Measurements from ENCODE around the gene RMRP.

The RMRP gene

DNA sequence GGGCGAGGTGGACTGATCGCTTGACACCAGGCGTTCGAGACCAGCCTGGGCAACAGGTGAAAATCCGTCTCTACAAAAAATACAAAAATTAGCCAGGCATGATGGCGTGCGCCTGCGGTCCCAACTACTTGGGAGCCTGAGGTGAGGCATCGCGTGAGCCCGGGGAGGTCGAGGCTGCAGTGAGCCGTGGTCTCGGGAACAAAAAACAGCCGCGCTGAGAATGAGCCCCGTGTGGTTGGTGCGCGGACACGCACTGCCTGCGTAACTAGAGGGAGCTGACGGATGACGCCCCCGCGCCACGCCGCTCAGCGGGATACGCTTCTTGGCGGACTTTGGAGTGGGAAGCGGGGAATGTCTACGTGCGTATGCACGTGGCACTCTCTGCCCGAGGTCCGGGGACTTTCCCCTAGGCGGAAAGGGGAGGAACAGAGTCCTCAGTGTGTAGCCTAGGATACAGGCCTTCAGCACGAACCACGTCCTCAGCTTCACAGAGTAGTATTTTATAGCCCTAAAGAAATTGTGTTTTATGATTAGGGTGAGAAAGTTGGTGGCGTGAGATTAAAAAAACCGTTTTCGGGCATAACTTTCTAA is at the start of gene RMRP:
TSS of gene RMRP (minus strand) at position 474 of the 591 bp plus-strand sequence.
- DNase-seq (ENCODE audit: low read depth in 3 of 3, low spot score in 1 of 3) = peak; percentile 75 to 85 (median 84)

DNA sequence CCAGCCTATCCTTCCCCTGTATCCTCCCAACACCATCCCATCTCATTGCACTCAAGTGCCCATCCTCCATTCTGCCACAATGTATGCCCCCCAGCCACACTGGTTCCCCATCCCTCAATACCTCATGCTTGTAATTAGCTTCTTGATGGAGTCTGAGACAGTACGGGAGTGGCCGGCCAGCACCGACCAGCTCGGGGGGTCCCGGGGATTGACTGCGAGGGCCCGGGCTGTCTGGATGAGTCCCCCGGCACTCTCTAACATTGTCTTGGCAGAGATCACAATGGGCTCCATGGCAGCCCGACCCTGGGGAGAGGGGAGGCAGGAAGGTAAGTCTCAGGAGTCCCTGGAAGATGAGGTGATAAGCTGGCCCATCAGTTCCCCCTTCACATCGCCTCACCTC is 49.1 kb upstream of the RMRP start:
- no peak for DNase-seq (ENCODE audit: low read depth in 3 of 3, low spot score in 1 of 3)

DNA sequence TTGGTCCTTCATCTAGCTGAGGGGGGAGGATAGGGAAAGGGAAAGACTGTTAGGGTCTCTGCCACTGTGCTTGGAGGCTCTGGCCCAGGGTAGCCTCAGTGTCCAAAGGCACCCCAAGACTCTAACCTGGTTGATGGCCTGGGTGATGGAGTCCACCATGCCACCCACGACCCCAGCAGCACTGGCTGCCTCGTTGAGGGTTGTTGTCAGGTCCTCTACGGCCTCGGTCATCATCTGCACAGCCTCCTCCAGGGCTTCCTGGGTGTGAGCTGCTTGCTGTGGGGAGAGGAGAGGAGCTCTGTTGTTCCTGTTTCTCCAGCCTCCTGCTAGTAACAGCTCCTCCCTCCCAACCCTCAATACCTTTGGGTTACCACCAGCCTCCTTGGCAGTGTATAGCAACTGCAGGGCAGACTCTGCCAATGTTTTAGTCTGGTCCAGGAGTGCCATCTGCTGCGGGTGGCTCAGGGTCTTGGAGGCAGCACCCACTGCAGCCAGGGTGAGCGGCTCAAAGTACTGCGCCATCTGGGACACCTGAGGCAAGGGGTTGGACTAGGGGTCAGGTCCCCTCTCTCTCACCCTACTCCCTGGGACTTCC is 48.1 kb upstream of the RMRP start:
- no peak for DNase-seq (ENCODE audit: low read depth in 3 of 3, low spot score in 1 of 3)

DNA sequence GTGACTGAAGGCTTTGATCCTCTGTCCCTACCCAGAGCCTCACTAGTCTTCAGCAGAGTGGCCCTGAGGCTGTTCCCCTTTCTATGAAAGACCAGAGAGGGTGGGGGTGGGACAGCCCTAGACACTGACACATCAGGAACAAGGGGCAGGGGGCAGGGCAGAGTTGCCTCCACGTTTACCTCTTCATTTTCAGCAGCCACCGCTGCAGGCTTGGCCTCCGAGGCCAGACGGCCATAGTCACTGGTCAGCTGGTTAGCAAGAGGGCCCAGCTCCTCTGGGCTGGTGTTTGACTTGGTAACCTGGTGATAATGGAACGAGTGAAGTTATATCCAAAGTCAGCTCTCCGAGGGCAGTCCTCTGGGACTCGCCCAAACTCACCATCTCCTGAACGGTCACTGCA is 47.6 kb upstream of the RMRP start:
- no peak for DNase-seq (ENCODE audit: low read depth in 3 of 3, low spot score in 1 of 3)

DNA sequence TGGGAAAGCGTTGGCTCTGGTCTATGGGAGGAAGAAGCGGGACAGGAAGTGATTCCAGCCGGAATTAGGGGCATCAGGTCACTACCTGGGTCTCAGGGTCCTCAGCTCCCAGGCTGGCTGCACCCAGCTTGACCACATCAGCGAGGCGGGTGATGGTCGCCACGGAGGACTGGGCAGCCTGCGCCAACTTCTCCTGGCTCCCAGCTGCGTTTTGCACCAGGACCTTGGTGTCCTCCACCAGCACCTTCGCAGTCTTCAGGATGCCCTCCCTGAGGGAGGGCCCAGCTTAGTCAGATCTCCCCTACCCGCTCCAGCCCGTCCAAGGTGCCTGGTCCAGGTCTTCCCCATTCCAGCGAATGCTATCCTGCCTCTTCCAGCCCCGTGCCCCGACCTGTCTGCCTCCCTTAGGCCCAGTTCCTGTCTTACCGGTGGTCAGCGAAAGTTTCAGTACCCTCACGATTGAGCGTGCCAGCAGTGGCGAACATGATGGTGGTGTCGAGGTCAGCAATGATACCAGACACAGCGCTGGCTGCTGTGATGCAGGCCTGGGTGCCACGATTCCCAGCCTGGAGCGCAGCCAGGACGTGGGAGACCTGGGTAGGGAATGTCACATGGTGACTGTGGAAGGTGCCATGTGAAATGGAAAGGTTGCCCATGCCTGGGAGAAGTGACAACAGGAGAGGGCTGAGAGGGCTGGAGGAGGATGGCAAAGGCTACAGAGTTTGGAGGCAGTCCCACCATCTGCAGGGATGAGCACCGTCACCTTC is 46.3 kb upstream of the RMRP start:
- no peak for DNase-seq (ENCODE audit: low read depth in 3 of 3, low spot score in 1 of 3)

DNA sequence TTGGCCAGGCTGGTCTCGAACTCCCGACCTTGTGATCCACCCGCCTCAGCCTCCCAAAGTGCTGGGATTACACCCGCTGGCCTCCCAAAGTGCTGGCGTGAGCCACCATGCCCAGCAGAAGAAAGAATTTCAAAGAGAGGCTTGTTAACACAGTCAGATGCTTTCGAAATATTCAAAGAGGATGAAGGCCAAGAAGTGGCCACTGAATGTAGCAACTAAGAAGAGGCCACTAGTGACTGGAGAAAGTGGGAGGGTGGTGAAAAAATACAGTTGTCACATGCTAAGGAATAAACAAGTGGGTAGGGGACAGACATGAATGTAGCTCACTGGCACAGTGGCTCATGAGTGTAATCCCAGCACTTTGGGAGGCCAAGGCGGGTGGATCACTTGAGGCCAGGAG is 44.9 kb upstream of the RMRP start:
- no peak for DNase-seq (ENCODE audit: low read depth in 3 of 3, low spot score in 1 of 3)

DNA sequence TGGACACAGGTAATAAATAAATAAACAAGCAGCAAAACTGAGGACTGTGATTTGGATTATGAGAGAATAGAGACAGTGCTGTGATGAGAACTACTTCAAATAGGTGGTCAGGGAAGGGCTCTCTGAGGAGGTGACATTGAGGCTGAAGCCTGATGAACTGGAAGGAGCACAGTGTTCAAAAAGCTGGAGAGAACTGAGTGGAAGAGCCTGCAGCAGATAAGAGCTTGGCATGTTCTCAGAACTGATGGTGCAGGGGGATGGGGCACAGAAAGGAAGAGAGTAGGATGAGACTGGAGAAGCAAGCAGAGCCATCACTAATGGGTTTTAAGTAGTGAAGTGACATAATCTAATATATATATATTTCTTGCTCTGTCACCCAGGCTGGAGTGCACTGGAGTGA is 43.1 kb upstream of the RMRP start:
- no peak for DNase-seq (ENCODE audit: low read depth in 3 of 3, low spot score in 1 of 3)

DNA sequence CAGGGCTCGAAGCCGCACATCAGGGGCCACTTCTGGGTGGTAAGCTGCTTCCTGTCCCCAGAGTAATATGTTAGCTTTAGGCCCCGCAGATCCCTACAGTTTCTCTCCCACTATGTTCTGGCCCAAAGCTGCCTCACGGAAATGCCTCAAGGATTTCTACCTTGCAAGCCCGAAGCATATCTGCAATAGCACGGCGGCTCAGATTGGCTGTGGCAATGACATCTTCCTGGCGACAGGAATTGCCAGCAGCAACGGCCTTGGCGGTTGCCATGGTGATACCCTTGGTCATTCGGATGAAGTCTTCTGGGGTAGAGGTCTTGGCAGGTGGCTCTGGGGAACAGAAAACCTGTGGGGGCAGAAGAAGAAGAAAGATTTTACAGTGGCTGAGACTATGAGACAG is 42.2 kb upstream of the RMRP start:
- DNase-seq (ENCODE audit: low read depth in 3 of 3, low spot score in 1 of 3) = no peak

DNA sequence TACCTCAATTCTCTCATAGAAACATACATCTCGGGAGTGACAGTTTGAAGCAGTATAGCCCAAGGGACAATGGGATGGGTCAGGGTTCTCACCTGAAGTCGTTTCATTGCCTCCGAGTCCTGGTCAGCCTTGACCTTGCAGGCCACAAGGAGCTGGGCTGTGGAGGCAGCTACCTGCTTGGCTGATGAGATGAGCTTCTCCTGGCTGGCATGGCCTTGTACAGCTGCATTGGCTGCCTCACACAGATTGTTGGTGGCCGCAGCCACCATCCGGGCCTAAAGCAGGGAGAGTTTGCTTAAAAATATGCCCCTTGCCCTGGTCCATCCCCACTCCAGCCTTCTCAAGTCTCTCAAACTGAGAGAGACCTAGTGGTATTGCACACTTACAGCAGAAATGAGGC is 40.4 kb upstream of the RMRP start:
- DNase-seq (ENCODE audit: low read depth in 3 of 3, low spot score in 1 of 3) = no peak

DNA sequence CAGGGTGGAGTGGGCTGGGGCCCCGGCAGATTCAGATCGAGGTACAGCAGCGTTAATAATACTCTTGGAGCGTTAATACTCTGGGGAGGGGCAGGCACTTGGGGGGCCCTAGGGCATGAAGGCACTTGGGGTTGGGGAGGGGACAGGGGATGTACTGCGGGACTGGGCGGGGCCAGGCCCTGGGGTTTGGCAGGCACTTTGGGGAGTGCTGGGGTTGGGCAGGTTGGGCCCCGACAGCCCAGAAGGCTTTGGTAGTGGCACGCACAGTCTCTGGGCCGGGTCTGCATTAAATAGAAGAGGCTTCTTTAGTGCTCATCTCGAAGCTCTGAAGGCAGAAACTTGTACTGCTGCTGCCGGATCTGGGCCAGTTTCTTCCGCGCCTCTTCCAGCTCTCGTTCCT is 39.7 kb upstream of the RMRP start:
- no peak for DNase-seq (ENCODE audit: low read depth in 3 of 3, low spot score in 1 of 3)

DNA sequence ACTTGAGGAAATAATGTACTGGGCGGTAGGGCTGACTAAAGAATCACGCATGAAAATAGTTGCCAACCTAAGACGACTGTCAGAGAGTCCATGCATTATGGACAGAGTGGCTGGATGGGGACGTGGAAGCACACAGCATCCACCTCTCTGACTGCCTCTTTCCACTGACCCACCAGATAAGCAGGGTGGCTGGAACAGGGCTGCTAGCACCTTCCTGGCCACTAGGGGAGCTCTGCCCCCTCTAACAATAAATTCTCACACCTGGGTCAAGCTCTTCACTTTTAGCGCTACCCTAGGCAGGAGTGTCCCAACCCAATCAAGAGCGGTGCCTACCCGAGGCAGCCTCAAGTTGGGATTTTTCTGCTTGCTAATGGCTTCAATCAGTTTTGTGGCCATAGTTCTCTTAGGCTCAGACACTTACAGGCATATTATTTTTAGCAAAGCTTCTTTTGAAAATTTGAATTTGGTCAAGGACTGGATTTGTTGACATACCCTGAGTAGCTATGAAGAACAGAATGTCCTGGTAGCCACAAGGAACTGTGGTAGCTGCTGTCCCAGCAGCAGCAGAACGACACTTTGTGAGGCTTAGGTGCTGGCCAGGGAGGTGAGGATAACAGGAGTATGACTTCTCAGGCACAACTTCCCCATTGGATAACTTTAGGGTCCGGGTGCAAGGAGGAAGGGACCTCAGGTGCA is 38.8 kb upstream of the RMRP start:
- peak in 2 of 3 donors; percentile 24 to 39 for DNase-seq (ENCODE audit: low read depth in 3 of 3, low spot score in 1 of 3)

DNA sequence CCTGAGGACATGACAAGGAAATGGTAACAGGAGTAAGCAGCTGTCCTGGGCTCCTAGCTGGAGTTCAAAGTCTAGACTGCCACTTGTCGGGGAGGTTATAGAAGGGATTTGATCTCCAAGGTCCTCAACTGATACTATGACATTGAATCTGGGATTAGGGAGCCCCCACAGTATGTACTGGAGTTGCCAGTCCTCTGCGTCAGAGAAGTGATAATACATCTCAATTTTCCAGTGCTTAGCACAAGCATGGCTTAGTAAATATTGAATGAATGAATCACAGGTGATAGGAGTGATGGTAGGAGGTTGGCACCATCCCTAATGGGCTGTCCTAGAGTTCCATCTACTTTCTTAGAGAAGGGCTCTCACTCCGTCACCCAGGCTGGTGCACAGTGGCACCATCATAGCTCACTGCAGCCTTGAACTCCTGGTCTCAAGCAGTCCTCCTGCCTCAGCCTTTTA is 38.2 kb upstream of the RMRP start:
- no peak for DNase-seq (ENCODE audit: low read depth in 3 of 3, low spot score in 1 of 3)

DNA sequence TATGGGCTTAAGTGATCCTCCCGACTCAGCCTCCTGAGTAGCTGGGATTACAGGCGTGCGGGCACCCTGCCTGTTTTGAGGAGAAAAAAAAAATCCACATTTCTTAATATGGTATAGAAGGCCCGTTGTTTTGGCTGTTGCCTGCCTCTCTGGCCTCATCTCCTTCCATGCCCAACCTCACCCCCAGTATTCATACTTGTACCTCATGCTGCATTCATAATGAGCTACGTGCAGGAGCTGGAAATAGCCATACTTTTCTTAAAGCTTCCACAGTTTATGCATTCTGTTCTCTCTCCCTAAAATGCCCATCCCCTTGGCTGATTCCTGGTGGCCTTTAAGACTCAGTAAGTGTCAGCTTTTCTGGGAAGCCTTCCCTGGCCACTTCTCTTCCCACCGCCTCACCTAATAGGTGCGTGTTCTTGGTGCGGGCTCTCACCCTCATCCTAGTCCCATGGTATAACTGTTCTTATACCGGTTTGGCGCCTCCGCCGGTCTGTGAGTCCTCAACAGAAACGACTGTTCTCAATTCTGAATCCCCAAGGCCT is 34.0 kb upstream of the RMRP start:
- DNase-seq (ENCODE audit: low read depth in 3 of 3, low spot score in 1 of 3) = no peak

DNA sequence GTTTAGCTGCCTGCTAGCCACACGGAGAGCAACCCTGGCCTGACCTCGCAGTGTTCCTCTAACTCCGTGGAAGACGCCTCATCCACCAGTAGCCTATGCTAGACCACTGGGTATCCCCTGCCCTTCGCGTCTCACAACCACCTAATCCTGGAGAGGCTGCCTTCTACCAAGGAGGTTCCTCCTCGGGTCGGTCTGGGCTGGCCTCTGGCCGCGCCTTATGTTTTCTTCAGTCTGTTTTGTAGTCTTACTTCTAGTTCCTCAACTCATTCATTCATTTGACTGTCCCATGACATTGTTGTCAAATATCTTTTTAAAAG is 33.5 kb upstream of the RMRP start:
- DNase-seq (ENCODE audit: low read depth in 3 of 3, low spot score in 1 of 3) = no peak

DNA sequence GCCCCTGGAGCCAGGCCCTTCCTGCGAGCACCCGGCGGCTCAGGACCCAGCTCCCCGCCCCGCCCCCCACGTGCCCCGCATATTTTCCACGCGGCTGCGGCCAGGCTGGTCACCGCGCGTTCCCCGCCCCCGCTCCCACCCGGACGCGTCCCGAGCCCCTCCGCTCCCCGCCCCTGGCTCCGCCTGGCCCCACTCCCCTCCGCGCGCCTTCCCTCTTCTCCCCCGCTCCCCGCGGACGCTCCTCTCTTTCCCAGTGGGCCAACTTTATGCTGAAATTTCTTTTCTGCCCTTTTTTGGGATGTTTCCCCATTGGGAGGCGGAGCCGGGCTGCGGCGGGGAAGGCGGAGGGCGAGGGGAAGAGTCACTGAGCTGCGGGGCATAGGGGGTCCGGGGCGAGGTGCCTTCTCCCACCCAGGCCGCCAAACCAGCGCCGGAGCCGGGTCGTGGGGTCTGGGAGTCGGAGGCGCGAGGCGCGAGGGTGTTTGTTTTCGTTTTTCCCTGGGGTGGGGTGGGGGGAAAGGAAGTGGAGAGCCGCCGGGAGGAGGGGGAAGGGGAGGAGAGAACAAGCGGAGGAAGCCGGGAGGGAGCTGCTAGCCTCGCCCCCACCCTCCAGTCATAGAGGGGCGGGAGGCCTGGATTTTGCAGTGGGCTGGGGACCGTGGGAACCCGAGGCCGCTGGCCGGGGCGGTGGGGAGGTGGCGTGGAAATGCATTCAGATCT is 33.0 kb upstream of the RMRP start:
- peak in 1 of 3 donors; percentile 17 for DNase-seq (ENCODE audit: low read depth in 3 of 3, low spot score in 1 of 3)

DNA sequence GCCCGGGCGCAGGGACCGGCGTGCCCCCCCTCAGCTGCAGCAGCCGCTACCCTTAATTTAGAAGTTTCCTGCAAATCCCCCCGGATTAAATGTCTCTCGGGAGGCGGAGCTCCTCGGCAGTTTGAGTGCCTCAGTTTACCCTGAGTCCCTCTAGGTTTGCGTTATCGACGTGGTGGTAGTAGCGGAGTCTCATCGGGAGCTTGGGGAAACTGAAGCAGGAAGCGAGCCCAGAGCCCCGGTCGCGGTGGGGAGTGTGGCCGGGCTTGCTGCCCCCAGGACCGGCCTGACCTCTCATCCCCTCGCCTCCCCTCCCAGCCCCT is 32.4 kb upstream of the RMRP start:
- no peak for DNase-seq (ENCODE audit: low read depth in 3 of 3, low spot score in 1 of 3)

DNA sequence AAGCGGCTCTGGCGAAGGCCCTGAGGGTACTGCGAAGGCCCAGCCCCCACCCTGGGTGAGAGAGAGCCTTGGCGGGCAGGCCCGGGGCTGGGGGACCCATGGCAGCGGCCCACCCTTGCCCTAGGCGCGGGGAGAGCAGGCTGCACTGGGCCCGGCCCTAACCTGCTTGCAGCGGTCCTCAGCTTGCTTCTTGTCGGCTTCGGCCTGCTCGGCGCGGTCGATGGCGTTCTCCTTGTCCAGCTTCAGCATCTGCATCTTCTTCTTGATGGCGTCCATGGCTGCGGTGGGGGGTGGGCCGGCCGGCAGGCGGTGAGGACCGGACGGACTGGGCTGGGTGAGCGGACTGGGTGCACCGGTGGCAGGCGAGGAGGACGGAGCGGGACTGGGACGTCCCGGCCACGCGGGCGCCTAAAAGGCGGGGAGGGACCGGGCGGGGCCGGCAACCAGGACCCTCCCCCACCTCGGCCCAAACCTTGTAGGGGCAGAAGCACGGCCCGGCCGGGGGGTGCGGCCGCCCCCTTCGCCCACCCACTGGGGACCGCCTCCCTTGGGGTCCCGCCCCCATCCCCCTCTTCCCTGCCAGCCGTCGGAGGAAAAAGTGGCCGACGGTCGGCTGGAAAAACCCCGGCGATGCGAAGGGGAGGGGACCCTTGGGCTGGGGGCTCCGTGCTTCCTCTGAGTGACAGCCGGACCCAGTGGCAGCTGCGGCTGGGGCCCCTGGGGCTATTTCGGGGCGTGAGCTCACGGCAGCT is 31.9 kb upstream of the RMRP start, which contains the start of gene TPM2:
TSS of gene TPM2 (minus strand) at position 384 of the 752 bp plus-strand sequence. CDS start at position 276, 108 bp downstream.
- DNase-seq (ENCODE audit: low read depth in 3 of 3, low spot score in 1 of 3) = no peak

DNA sequence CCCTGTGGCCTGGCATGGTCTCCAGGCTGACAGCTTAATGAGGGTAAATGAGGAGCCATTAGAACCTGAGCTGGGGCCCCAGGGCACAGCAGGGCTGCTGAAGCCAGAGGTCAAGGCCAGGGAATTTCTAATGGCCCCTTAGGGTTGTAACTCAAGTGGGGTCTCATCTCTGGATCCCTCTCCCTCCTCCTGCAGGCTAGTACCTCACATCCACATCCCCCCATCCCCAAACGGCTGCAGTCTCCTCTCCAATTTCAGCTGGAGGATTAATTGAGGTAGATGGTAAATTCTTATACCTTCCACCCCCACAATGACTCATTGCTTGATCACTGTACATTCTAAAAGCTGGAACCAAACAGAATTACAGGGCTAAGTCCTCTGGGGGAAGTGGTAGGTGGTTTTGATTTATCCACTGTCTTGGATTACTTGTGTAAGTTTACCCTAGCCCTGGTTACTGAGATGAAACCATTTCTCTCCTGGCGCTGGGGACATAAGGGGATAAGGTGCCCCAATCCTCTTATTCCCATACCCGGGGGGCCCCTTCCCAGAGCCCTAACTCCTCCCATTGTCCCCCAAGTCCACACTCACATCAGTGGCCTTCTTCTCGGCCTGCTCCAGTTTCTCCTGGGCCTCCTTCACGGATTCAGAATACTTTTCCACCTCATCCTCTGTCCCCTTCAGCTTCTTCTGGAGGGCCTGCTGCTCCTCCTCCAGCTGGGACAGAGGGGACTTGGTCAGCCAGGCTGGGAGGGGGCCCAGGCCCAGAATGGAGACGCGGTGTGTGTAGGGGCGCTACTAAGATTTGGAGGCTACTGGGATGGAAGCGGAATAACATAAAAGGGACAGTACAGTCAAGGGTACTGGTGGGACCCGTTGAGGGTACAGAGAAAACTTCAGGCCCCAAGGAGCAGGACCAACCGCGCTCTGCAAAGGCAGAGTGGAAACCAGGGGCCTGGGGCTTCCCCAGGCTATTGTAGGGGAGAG is 31.0 kb upstream of the RMRP start:
- DNase-seq (ENCODE audit: low read depth in 3 of 3, low spot score in 1 of 3) = no peak

DNA sequence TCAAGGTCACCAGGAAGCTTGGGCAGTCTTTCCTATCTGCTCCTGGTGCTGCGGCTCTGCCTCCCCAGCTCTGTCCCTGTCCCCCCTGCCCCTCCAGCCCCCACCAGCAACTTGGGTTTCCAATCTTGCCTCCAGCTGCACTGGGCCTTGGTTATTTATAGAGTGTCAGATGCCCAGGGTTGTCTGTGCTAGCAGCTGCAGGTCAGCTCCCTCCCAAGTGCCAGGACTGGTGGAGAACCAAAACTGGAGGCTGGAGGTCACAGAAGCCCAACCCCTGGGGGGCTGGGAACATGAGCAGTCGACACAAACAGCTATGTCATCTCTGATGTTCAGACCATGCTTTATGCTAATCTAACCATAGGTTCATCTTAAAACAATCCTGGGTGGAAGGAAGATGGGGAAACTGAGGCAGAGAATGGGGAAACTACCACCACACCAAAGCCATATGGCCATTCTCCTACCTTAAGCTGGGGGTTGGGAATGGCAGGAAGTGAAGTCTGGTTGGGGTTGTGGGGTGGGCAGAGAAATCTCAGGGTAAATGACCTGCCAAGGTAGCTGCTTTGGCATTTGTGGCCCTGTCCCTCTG is 30.2 kb upstream of the RMRP start:
- no peak for DNase-seq (ENCODE audit: low read depth in 3 of 3, low spot score in 1 of 3)
